Right lobe of liver (tissue), 6 donors: ENCODE measurements around the gene ANKAR. TPM values are rescaled to one million over a fixed set of nuclear protein-coding genes. Genes with fewer than 3 reads are reported as not detected.

Source experiments
- ATAC-seq, 4 donors: fragments of 200-7000 bp; cut with Tn5 transposase; one replicate each; pipeline ENCODE4 v1.9.1; 2020; ENCODE audit warnings: mild to moderate bottlenecking in 4 of 4, moderate library complexity in 4 of 4
- DNase-seq, 3 donors: peaks; one replicate each; pipeline ENCODE4 v3.0.0-alpha.2; 2020
- H3K27ac ChIP-seq, 3 donors: fragments of 200-600 bp; one replicate each; pipeline ENCODE4 v1.8.0; 2022
- H3K27me3 ChIP-seq, 2 donors: fragments of 200-600 bp; one replicate each; pipeline ENCODE4 v1.8.0; 2022
- H3K36me3 ChIP-seq, 4 donors: fragments of 200-600 bp; sonication (generic) in 1 of 4; one replicate each; pipeline versions ENCODE4 v1.5.1 to v1.8.0; 2017 to 2022; ENCODE audit warnings: control low read depth in 1 of 4
- H3K4me1 ChIP-seq, 4 donors: fragments of 200-600 bp; sonication (generic) in 1 of 4; one replicate each; pipeline versions ENCODE4 v1.5.1 to v1.8.0; 2017 to 2022; ENCODE audit warnings: control low read depth in 1 of 4
- H3K4me3 ChIP-seq, 3 donors: fragments of 200-600 bp; one replicate each; pipeline ENCODE4 v1.8.0; 2022
- H3K9me3 ChIP-seq, 4 donors: fragments of 200-600 bp; sonication (generic) in 1 of 4; one replicate each; pipeline versions ENCODE4 v1.5.1 to v1.8.0; 2017 to 2022; ENCODE audit warnings: control low read depth in 1 of 4
- CTCF ChIP-seq, 4 donors: fragments of 200-600 bp in 3 of 4; fragments of 450-650 bp in 1 of 4; IDR thresholded peaks; one replicate each; pipeline versions ENCODE4 v1.5.1 to v1.8.0; 2016 to 2022; ENCODE audit warnings: antibody characterized with exemption in 4 of 4, mild to moderate bottlenecking in 2 of 4
- POLR2A ChIP-seq: fragments of 450-650 bp; IDR thresholded peaks from one replicate; pipeline ENCODE4 v1.6.1; 2017; ENCODE audit warnings: antibody characterized with exemption, mild to moderate bottlenecking
- WGBS: methylation state at CpG from one replicate; pipeline ENCODE4 v1.1.6; 2018; ENCODE audit warnings: low coverage, low lambda C conversion rate; ENCODE audit not compliant: insufficient coverage; ENCODE audit errors: missing lambda C conversion rate; 5-methylcytosine and 5-hydroxymethylcytosine counted together
- intact Hi-C, 2 donors: fragments of 100-400 bp; cut with DNase I; formaldehyde crosslinking; loops; one replicate each; pipeline versions ENCODE4 v1.11.2 to v1.14.1; 2022
- total RNA-seq, 6 experiments: library from RNA; depleted of rRNA in 2 of 6; stranded (reverse); fragments of >200 nt in 2 of 6; fragmentation: NEBNext Ultra II Directional in 3 of 6; extraction: Animal tissue kit (Norgen Biotek cat#: 25700) in 3 of 6; gene quantifications; one replicate each; pipeline versions ENCODE4 v1.1.0 to v1.2.4, GENCODE V29; 2016 to 2023
- donor health status: DM: no; HTN: yes; CAD: no.
- donor health status: DM: no; HTN: no; CAD: no.
- donor health status: DM: no; HTN: no; CAD: no.
- donor health status: DM: no; HTN: yes; CAD: no.
- donor health status: DM: no; HTN: yes; CAD: no.

ANKAR gene
- total RNA-seq, 6 experiments from 2014 or later = 2.9 to 9.2 (median 4.8) TPM

- 85% methylated on average over 6 of the region's 9 CpGs for WGBS
- Histone ChIP-seq H3K27me3 (no peaks in the 10 kb centered on the region), H3K36me3 (no peaks in the 10 kb centered on the region), H3K27ac (peak overlapping the region in 1 of 3 donors; percentile 20), H3K4me3 (no peak overlapping the region), H3K9me3 (no peaks in the 10 kb centered on the region), H3K4me1 (no peaks in the 10 kb centered on the region)
- ATAC-seq = peak; percentile 58 to 77 (median 75)
- no peak for TF ChIP-seq POLR2A
- TF ChIP-seq CTCF (IDR thresholded peaks at IDR 0.05) = peak; percentile 7 to 34 (median 28)
- intact Hi-C loops = no loop called here
- DNase-seq = no peak
These were observed 45.5 kb upstream of the ANKAR start for GRCh38 chr2:189628817-189629530.

DNA sequence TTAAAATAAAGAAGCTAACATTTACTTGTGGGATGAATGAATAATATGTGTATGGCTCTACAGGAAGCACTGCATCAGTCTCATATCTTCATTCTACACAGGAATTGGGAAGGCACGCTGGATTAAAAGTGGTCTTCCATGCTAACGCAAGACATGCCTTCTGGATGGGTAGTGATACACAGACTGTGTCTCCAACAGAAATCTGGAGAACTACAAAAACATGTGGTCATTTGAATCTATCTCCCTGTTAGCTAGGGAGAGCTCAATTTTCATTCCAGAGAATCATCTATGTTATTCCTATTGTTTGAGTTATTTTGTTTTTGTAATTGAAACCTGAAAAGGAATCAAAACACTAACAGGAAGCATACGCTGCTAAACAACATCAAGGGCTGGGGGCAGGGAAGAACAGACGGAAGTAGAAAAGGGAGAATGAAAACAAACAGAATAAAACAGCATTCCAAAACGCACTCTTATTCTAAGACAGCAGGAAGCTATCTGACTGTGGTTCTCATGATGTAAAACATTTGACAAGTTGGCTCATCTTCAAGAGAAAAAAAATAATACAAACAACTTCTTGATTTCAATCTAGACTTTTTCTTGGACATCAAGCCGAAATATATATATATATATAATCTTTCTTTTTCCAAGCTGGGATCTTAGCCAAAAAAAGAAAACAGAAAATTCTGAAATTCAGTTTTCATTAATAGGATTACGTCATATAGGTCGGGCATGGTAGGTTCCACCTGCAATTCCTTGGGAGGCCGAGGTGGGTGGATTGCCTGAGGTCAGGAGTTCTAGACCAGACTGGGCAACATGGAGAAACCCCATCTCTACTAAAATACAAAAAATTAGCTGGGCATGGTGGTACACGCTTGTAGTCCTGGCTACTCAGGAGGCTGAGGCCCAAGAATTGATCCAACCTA, 44.7 kb upstream of the ANKAR start:
- WGBS = 53% methylated on average over 10 of the region's 10 CpGs
- intact Hi-C loops = loop anchor here in 1 of 2 donors (10.0 kb wide), 1 partner anchor 155 kb away; no protein-coding TSS in a partner anchor

DNA sequence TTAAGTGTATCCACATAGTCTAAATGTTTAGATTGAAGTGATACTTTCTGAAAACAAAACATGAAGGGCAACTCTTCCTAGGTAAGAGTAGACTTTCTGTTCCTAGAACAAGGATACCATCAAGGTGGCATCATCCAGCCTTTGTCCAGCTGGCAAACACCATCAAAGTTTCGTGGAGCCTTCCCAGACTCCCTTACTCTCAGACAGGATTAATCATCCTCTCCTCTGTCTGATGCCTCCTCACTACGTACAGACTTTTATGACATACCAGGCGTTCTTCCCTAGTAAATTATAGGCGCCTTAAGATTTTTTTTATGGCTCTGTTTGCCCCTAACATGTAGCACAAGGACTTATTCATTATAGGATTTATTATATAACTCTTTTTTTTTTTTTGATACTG, 42.6 kb upstream of the ANKAR start:
- no peak for TF ChIP-seq POLR2A
- TF ChIP-seq CTCF (IDR thresholded peaks at IDR 0.05) = no peak
- intact Hi-C loops = loop anchor here in 1 of 2 donors (10.0 kb wide), 1 partner anchor 157 kb away; no protein-coding TSS in a partner anchor

More for the DNA sequence above, 44.7 kb upstream of the ANKAR start:
- peak in 3 of 4 donors; percentile 28 to 42 (median 33) for ATAC-seq
- H3K4me3 ChIP-seq = no peak overlapping the region
- TF ChIP-seq CTCF (IDR thresholded peaks at IDR 0.05) = no peak
- no peak for TF ChIP-seq POLR2A
- H3K9me3 ChIP-seq = no peaks in the 10 kb centered on the region
- no peaks in the 10 kb centered on the region for H3K36me3 ChIP-seq
- peak overlapping the region in 1 of 3 donors; percentile 20 for H3K27ac ChIP-seq
- no peak for DNase-seq
- H3K27me3 ChIP-seq = no peaks in the 10 kb centered on the region
- no peaks in the 10 kb centered on the region for H3K4me1 ChIP-seq

DNA sequence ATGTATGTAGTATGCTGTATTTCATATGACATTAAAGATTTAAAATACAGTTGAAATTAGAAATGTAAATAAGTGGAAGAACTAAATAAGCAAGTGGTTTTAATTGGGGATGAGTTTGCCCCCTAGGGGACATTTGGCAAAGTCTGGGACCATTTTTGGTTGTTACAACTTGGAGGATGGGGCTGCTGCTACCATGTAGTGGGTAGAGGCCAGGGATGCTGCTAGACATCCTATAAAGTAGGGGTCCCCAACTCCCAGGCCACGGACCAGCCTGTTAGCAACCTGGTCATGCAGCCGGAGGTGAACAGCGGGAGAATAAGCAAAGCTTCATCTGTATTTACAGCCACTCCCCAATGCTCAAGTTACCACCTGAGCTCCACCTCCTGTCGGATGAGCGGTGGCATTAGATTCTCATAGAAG, 41.1 kb upstream of the ANKAR start:
- Histone ChIP-seq H3K27ac (no peak overlapping the region), H3K36me3 (no peaks in the 10 kb centered on the region), H3K4me3 (no peak overlapping the region), H3K9me3 (no peaks in the 10 kb centered on the region), H3K4me1 (no peaks in the 10 kb centered on the region), H3K27me3 (no peaks in the 10 kb centered on the region)
- peak; percentile 49 to 61 (median 56) for TF ChIP-seq CTCF (IDR thresholded peaks at IDR 0.05)
- TF ChIP-seq POLR2A = no peak
- intact Hi-C loops = loop anchor here in 1 of 2 donors (10.0 kb wide), 1 partner anchor 159 kb away; no protein-coding TSS in a partner anchor
- 34% methylated on average over 3 of the region's 5 CpGs for WGBS
- DNase-seq (no peak), ATAC-seq (peak; percentile 72 to 81 (median 74))

More for the DNA sequence above, 42.6 kb upstream of the ANKAR start:
- Histone ChIP-seq H3K27me3 (no peaks in the 10 kb centered on the region), H3K27ac (no peak overlapping the region), H3K4me3 (no peak overlapping the region), H3K9me3 (no peaks in the 10 kb centered on the region), H3K36me3 (no peaks in the 10 kb centered on the region), H3K4me1 (no peaks in the 10 kb centered on the region)
- no peak for DNase-seq
- no peak for ATAC-seq
- 87% methylated on average over 4 of the region's 4 CpGs for WGBS
